C4-2B (cell line): Measurements from ENCODE around the gene MCU.
"Not testable (repeated sequence)": the region's sequence is repeated elsewhere in the genome, so short reads cannot be mapped to it uniquely, and the experiment has no call there.

Source experiments
- H3K27ac ChIP-seq: fragments of 450-650 bp; 2 replicates; pipeline ENCODE4 v1.5.1; 2017
- ZFX ChIP-seq: fragments of 450-650 bp; IDR thresholded peaks from 2 replicates; pipeline ENCODE4 v1.6.1; 2017
- TF ChIP-seq, protein P1 (sequence below): fragments of 450-650 bp; conservative IDR thresholded peaks from 2 replicates; pipeline ENCODE4 v1.5.1; 2017; ENCODE audit warnings: mild to moderate bottlenecking

The MCU gene

DNA sequence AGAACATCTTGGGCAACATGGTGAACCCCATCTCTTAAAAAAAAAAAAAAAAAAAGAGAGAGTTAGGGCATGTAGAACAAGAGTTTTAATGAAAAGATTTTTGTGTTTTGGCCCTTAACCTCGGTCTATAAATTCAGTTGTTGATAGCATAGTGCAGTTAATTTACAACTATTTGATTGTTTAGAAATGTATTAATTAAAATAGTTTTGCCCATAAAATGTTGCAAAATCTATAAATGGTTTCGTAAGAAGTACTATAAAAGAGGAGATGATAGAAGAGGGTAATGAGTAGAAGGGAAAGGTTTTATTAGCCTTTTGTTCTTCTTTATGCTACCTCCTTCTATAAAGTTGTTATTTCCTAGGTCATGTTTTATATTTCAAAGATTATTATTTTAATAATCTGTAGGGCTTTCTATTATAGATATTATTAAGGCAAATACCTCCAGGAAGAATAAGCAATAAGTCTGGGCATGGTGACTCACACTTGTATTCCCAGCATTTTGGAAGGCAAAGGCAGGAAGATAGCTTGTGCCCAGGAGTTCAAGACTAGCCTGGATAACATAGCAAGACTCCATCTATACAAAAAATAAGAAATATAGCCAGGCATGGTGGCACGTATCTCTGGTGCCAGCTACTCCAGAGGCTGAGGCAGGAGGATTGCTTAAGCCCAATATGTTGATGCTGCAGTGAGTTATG lies 73.3 kb downstream of the MCU start:
- TF ChIP-seq ZFX = no peak
- TF ChIP-seq, protein P1, sequence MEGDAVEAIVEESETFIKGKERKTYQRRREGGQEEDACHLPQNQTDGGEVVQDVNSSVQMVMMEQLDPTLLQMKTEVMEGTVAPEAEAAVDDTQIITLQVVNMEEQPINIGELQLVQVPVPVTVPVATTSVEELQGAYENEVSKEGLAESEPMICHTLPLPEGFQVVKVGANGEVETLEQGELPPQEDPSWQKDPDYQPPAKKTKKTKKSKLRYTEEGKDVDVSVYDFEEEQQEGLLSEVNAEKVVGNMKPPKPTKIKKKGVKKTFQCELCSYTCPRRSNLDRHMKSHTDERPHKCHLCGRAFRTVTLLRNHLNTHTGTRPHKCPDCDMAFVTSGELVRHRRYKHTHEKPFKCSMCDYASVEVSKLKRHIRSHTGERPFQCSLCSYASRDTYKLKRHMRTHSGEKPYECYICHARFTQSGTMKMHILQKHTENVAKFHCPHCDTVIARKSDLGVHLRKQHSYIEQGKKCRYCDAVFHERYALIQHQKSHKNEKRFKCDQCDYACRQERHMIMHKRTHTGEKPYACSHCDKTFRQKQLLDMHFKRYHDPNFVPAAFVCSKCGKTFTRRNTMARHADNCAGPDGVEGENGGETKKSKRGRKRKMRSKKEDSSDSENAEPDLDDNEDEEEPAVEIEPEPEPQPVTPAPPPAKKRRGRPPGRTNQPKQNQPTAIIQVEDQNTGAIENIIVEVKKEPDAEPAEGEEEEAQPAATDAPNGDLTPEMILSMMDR = no peak
- no peak overlapping the region for H3K27ac ChIP-seq

DNA sequence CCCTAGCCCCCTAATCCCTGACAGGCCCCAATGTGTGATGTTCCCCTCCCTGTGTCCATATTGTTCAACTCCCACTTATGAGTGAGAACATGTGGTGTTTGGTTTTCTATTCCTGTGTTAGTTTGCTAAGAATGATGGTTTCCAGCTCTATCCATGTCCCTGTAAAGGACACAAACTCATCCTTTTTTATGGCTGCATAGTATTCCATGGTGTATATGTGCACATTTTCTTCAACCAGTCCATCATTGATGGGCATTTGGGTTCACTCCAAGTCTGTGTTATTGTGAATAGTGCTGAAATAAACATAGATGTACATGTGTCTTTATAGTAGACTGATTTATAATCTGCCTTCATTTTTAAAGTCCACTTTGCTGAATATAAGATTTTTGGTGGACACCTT lies 79.3 kb downstream of the MCU start:
- not testable (repeated sequence) for H3K27ac ChIP-seq

DNA sequence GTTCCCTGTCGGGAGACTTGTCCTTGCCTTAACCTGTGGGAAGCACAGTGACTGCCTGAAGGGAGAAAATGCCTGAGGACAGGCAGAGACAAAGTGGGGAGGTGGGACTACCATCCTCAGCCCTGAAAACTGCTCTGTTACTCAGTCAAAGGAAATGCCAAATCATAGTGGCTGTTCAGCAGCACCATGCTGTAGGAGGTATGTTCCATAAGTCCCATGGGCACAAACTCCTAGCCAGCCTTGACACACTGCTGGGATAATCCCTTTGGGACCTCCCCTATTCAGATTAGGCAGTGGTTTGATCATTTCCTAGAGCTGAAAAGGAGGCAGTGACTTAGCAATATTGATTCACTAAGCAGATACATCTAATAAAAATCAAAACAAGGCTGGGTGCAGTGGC lies 80.1 kb downstream of the MCU start:
- no peak overlapping the region for H3K27ac ChIP-seq
- TF ChIP-seq, protein P1 = no peak
- TF ChIP-seq ZFX = no peak

DNA sequence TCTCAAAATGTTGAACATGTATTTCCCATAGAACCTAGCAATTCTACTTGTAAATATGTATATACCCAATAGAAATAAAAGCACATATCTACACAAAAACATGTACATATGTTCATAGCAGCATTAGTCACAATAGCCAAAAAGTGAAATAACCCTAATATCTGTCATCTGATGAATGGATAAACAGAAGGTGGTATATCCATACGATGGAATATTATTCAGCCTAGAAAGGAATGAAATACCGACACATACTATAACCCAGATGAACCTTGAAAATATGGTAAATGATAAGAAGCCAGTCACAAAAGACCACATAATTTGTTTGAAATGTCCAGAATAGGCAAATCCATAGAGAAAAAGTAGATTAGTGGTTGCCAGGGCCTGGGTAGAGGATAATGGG lies 87.9 kb downstream of the MCU start:
- H3K27ac ChIP-seq = no peak overlapping the region
- no peak for TF ChIP-seq ZFX
- TF ChIP-seq, protein P1 = no peak

DNA sequence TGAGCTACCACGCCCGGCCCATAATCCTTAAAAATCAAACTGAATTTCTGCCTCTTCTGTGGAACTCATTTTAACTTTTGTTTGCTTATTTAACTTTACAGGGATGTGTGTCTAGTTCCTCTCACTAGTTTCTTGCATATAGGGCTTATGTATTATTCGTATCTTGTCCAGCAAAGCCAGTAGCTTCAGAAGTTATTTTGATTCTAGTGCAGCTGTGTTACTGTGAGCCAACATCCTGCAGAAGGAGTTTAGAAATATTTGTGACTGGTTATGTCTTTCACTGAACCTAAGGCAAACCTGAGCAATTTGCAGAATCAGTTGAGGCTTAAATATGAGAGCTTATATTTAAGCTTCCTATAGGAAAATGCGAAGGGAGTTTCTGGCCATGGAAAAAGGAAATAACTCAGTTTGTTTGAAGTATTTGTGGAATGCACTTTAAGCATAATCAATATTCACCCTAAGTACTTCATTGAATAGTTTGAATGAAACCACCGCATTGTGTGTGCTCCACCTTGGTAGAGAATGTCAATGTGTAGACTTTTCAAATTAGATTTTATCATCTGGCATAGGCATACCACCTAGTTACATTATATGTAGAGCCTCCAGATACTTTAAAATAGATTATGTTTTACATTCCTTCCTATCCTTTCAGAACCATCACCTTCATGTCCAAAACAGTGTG lies 90.8 kb downstream of the MCU start:
- no peak for TF ChIP-seq ZFX
- TF ChIP-seq, protein P1 = no peak
- no peak overlapping the region for H3K27ac ChIP-seq

DNA sequence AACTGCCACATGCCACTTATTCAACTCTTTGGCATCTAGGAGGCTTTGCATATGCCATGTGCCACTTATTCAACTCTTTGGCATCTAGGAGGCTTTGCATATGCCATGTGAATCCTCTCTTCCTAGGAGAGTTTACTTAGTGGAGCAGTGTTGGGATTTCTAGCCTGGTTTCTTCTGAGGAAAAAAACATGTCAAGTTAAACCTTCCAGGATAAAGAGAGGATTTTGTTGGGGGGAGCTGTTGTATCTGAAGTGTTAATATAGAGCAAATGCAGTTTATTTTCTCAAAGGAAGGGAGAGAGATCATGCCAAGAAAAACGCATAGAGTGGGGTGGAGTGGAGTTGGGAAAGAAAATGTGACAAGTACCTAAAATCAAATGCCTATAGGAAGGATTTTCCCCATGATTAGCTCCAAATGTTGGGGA lies 91.5 kb downstream of the MCU start:
- H3K27ac ChIP-seq = no peak overlapping the region
- TF ChIP-seq, protein P1 = no peak
- TF ChIP-seq ZFX = no peak

DNA sequence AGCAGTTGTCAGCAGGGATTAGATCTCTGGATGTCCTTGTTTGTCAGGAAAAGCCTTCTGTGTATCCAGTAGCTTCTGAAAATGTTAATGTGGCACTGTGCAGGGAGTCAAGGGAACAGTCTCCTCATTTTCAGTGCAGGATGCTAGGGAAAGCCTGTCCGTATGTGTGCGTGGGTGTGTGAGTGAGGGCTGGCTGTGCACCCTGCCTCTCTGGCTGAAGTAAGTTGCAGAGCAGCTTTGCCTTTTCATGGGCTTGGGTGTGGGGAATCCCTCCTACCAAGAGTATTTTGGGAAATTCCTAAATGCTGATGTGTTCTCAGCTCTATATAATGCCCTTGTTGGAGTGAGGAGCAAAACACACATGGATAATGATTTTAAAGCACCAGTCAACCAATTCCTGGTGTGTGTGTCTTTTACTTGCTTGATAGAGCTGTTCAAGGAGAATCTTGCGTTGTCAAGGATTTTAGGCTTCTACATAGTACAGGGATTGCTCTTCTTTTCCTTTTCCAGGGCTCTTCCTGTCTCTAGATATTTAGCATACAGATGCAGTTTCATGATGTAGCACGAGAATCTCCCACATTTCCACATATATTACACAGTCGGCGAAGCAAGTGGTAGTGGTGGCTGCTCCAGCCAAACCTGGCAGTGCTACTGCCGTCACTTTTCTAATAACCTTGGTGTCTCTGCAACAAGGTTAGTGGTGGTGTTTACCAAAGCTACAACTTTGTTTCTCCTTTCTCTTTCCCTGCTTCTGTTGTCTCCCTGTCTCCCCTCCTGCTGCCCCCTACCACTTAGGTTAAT lies 92.8 kb downstream of the MCU start:
- no peak overlapping the region for H3K27ac ChIP-seq
- TF ChIP-seq, protein P1 = no peak
- TF ChIP-seq ZFX = no peak
